GM21723 (cell line): ENCODE data around the gene C1QA.

Experiments used
- ATAC-seq: cut with Tn5 transposase; IDR thresholded peaks from one replicate; pipeline ENCODE4 v1.9.1; 2021; ENCODE audit warnings: mild to moderate bottlenecking, moderate library complexity; ENCODE audit not compliant: unreplicated experiment

The C1QA gene, protein sequence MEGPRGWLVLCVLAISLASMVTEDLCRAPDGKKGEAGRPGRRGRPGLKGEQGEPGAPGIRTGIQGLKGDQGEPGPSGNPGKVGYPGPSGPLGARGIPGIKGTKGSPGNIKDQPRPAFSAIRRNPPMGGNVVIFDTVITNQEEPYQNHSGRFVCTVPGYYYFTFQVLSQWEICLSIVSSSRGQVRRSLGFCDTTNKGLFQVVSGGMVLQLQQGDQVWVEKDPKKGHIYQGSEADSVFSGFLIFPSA

DNA sequence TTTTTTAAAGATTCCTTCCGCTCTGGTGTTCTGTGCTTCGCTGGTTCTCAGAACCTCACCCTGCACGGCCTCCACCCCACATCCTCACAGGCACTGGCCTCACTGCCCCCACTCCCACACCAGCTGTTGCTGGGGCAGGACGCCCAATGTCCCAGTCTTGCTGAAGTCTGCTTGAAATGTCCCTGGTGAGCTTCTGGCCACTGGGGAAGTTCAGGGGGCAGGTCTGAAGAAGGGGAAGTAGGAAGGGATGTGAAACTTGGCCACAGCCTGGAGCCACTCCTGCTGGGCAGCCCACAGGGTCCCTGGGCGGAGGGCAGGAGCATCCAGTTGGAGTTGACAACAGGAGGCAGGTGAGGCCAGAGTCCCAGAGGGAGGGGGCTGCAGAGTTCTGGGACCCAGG is at the start of gene C1QA:
Gene C1QA, plus strand, starts transcription at position 276 of the 400 bp plus-strand sequence. CDS start 989 bp downstream, outside the sequence.
- ATAC-seq = no peak

DNA sequence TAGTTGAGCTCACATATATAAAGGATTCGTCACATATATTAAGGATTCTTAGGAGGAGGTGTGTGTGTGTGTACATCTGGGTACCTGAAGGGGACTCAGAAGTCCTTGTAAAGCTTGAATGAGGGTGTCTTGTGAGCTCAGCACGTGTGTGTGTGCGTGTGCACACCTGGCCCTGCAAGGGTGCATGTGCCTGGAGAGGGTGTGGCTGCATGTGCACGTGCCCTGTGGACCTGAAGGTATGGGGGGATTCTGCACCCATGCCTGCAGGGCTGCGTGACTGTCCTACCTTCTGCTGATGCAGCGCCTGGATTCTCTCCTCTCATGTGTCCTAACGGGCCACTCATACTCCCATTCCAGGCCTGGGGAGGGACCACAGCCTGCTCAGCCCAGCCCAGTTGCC is 49.2 kb upstream of the C1QA start:
- no peak for ATAC-seq

DNA sequence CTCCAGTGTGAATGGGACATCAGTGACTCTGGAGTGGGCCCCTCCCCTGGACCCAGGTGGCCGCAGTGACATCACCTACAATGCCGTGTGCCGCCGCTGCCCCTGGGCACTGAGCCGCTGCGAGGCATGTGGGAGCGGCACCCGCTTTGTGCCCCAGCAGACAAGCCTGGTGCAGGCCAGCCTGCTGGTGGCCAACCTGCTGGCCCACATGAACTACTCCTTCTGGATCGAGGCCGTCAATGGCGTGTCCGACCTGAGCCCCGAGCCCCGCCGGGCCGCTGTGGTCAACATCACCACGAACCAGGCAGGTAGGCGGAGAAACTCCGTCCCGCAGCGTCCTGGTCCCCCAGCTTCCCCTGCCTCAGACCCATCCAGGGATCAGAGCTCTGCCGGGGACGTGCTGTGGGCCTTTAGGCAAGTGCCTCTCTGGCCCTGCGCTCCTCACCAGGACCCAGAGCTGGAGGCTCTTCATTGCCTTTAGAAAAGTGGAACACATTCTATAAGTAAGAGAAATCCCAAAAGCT is 47.5 kb upstream of the C1QA start:
- ATAC-seq = no peak

DNA sequence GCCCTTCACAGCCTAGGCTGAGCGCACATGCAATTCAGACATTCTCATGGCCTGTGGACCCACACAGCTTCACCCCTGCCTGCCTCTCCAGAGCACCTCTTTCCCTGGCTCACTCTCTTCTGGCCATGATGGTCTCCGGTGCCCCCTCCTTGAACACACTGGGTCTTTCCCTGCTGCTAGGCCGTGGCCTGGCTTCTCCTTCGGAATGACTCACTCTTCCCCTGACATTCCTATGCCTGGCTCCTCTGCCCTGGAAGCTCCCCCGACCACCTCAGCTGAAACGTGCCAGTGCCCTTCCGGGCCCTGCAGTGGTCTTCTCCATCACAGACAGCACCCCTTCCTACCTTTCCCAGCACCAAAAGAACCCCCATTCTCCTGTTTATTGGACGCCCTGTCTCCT is 44.9 kb upstream of the C1QA start:
- ATAC-seq = no peak

DNA sequence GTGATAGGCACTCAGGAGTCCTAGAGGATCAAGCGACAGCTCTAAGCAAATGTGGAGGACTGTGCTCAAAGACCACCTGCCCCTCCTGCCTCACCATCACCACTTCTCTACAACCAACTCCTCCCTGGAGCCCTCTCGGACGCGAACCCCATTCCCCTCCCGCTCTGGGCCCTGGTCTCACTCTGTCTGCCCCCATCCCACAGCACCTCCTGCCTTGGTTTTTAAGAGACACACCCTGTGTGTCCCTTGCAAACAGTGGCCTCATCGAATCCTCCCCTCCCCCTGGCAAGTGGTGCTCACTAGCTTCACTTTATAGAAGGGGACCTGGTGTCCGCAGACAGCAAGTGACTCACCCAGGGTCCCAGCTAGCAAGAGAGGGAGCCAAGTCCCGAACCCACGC is 44.4 kb upstream of the C1QA start:
- ATAC-seq = no peak

DNA sequence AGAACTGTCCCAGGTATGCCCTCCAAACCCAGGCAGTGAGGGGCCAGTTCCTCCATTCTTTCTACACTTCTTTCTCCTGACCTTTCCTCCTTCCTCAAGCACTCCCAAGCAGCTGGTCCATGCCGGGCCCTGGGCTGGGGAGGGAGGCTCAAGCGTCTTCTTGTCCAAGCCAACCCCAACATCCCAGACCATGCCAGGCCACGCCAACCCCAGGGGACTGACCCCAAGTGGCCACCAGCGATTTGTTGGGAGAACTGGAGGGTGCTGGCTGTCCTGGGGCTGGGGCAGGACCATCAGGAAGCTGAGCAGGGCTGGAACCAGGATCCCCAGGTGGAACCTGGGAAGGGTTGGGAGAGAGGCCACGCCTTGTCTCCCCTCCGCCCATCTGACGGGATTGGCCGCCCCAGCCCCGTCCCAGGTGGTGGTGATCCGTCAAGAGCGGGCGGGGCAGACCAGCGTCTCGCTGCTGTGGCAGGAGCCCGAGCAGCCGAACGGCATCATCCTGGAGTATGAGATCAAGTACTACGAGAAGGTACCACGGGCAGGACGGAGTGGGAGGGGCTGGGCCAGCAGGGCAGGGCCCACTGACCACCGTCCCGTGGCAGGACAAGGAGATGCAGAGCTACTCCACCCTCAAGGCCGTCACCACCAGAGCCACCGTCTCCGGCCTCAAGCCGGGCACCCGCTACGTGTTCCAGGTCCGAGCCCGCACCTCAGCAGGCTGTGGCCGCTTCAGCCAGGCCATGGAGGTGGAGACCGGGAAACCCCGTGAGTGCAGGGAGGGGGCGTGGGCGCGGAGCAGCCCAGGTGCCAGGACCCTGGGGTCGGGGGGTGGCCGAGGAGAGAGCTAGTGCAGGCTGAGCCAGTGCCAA is 43.3 kb upstream of the C1QA start:
- no peak for ATAC-seq

DNA sequence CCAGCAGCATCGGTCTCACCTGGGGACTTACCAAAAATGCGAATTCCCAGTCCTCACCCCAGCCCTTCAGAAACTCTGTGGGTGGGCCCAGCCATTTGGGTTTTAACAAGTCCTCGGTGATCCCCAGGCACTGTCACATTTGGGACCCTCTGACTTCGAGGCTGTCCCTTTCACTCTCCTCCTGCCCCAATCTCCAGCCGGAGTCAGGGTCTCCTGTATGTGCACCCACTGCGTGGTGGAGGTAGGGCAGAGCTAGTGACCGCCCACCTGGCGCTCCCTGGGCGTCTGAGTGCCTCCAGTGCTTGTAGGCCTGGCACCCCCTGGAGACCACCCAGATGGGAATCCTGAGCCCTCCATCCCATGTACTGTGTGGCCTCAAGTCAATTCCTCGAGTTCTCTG is 42.0 kb upstream of the C1QA start:
- ATAC-seq = no peak

DNA sequence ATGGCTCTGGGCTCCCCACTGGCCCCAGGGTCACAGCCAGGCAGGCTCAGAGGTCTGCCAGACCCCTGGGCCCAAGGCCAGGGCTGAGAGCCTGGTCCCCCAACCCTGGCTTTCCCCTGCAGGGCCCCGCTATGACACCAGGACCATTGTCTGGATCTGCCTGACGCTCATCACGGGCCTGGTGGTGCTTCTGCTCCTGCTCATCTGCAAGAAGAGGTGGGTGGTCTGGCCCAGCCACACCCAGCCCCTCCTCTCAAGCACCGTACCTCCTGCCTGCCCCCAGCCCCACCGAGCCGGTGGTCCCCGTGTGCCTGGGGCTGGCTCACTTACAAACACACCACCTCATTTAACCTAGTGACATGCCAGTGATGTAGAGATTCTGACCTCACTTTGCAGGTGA is 41.3 kb upstream of the C1QA start:
- no peak for ATAC-seq

DNA sequence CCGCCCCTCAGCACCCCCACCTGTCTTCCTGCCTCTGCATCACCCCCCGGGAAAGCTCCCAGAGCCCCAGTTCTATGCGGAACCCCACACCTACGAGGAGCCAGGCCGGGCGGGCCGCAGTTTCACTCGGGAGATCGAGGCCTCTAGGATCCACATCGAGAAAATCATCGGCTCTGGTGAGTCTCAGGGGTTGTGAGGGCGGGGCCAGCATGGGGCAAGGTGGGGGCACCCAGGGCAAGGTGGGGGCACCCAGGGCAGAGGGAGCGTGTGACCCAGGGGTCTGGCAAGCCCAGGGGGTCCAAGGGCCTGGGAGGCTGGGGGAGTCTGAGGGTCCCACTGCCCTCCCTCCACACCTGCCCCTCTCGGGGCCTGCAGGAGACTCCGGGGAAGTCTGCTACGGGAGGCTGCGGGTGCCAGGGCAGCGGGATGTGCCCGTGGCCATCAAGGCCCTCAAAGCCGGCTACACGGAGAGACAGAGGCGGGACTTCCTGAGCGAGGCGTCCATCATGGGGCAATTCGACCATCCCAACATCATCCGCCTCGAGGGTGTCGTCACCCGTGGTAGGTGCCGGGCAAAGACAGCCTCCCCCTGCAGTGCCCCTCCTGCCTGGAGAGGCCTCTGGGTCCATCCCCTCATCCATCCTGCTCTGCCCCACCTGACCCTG is 39.0 kb upstream of the C1QA start:
- ATAC-seq = no peak

DNA sequence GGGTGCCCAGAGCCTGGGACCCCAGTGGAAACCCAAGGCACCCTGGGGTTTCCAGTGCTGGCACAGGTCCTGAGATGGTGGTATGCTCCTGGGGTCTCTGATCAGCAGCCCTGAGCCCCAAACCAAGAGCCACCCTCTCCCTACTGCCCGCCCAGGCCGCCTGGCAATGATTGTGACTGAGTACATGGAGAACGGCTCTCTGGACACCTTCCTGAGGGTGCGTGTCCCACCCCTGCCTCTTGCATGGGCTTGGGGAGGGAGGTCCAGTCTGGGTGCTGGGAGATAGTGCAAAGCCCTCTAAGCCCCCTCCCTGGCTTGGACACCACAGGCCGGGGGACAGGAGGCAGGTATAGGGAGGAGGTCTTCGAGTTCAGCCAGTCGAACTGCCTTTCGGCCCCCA is 38.4 kb upstream of the C1QA start:
- ATAC-seq = no peak

DNA sequence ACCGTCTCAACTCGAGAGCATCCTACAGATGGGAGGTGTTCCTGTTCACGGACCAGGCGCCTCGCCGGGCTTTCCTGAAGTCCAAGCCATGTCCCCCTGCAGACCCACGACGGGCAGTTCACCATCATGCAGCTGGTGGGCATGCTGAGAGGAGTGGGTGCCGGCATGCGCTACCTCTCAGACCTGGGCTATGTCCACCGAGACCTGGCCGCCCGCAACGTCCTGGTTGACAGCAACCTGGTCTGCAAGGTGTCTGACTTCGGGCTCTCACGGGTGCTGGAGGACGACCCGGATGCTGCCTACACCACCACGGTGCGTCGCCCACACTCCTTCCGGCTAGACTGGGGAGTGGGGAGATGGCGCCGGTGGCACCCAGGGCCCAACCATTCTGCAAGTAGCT is 37.7 kb upstream of the C1QA start:
- no peak for ATAC-seq

DNA sequence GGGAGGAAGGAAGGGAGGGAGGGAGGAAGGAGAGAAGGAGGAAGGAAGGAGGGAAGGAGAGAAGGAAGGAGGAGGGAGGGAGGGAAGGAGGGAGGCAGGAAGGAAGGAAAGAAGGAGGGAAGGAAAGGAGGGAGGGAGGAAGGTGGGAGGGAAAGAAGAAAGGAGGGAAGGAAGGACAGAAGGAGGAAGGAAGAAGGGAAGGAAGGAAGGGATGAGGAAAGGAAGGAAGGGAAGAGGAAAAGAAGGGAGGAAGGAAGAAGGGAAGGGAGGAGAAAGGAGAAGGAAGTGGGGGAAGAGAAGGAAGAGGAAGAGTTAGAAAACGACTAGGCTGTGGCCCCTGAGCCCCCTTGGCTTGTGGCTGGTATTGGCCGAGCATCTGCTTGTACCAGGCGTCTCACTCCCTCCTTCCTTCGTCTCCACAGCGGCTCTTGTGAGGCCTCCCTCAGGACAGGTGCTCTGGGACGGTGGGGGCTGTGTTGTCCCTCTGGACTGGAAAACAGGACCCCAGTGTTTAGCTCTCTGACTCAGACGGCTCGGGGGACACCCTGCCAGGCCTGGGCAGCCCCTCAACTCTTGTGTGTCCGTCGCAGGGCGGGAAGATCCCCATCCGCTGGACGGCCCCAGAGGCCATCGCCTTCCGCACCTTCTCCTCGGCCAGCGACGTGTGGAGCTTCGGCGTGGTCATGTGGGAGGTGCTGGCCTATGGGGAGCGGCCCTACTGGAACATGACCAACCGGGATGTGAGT is 36.2 kb upstream of the C1QA start:
- no peak for ATAC-seq

DNA sequence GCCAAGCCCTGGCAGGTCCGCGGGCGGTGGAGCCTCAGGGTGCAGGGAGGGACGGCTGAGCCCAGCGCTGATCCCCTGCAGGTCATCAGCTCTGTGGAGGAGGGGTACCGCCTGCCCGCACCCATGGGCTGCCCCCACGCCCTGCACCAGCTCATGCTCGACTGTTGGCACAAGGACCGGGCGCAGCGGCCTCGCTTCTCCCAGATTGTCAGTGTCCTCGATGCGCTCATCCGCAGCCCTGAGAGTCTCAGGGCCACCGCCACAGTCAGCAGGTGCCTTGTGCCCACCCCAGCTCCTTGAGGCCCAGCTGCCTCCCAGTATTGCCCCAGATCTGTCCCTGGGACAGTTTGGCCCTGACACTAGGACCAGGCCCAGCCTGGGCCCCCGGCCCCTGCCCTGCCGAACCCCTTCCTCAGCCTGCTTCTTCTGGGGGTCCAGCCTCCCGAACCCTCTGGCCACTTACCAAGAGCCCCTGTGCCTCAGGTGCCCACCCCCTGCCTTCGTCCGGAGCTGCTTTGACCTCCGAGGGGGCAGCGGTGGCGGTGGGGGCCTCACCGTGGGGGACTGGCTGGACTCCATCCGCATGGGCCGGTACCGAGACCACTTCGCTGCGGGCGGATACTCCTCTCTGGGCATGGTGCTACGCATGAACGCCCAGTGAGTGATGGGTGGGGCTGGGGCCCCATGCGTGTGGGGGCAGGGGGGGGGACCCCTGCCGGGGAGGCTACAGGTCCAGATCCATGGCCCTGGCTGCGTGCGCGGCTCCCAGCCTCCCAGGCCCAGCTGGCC is 35.4 kb upstream of the C1QA start:
- ATAC-seq = no peak

DNA sequence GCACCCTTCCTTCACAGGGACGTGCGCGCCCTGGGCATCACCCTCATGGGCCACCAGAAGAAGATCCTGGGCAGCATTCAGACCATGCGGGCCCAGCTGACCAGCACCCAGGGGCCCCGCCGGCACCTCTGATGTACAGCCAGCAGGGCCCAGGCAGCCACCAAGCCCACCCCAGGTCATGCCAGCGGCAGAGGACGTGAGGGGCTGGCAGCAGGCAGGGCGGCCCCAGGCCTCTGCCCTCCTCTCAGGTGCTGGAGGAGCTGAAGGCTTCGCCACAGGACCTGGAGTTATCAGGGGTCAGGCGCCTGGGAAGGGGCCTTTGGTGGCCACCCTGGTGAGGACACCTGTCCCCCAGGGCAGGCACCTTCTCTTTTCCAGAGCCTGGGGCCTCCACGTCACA is 34.8 kb upstream of the C1QA start:
- no peak for ATAC-seq

DNA sequence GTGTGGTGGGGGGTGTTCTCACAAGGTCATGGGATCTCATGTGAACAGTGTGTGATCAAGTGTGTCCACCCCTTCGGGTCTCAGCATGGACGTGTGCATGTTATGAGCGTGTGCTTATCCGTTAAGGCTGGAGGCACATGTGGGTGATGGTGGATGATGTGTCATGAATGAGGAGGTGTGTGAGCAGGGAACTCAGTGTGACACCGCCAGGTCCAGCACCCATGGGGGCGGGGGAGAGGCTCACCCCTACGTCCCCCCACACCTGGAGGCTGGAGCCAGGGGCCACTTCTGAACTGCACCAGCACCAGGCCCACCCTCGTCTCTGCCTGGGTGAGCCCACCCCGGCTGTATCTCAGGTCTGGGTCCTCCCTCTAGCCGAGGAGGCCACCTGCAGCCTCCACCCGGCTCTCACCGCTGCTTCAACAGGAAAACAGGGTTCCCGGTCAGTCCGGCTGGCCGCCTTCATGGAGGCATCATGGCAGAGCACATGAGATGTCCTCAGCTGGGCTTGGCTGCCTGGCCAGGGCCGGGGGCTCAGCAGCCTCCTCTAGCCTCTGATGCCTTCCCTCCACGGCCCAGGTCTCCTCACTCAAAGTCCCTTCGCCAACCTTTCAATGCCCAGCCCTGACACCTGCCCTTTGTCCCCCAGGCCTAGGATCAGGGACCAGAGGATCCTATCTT is 34.2 kb upstream of the C1QA start:
- no peak for ATAC-seq

DNA sequence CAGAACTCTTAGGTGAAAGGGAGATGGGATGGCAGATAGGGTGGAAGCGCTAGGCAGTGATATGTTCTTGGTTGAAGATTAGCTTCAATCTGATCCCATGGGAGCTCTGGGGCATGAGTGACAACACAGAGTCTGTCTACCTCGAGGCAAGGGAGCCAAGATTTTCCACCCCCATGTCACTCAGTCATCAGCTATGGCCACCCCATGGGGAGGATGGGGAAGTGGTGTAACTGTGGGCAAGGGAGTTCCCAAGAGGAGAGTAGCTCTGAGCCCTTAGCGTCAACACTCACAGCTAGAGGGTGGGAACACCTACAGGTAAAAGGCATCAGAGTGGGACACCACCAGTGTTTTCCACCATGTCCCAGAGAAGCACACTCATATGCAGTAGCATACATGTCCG is 30.3 kb upstream of the C1QA start:
- ATAC-seq = no peak

DNA sequence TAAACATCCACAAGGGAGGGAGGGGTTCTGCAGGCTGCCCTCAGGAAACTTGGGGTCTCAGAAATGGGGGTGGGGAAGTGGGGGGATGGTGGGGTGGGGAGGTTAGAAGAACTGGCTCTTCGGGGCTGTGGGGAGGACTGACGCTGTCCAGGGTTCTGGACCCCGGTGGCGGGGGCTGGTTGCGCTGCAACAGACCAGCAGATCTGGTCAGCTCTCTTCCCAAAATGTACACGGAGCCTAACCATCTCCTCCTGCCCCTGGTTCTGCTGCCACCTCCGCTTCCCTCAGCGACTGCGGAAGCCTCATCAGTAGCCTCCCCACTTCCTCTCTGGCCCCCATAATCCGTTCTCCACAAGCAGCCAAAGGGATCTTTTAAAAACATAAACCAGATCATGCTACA is 29.3 kb upstream of the C1QA start:
- ATAC-seq = no peak

DNA sequence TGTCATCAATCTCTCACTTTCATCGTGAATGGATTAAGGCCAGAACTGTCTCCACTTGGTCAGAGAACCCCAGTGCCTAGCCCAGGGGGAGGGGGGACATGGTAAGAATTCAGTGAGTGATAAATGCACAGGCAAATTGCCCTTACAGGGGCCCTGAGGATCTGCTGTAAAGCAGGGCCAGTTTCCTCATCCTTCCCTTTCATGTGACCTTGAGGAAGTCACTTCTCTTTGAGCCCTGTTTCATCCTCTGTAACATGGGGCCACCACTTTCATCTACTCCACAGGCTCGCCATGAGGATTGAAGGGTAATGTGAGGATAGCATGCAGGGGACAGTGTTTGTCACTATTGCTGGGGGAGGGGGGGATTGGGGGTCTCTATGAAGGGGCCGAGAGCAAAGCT is 28.1 kb upstream of the C1QA start:
- no peak for ATAC-seq

DNA sequence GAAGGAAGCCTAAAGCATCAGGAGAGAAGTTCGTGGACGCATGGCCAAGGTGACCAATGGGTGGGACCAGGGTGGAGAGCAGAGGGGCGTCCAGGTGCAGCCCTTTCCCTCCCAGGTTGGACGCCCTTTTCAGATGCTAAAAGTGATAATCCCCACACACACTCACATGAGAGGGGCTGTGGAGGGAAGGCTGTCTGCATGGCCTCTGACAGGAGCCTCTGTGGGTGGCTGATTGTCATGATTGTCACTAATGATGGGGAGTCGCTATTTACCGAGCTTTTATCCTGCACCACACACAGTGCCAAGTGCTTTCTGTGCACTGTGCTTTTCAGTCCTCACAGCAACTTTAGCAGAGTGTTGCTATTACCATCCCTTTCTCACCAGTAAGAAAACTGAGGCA is 27.1 kb upstream of the C1QA start:
- no peak for ATAC-seq

DNA sequence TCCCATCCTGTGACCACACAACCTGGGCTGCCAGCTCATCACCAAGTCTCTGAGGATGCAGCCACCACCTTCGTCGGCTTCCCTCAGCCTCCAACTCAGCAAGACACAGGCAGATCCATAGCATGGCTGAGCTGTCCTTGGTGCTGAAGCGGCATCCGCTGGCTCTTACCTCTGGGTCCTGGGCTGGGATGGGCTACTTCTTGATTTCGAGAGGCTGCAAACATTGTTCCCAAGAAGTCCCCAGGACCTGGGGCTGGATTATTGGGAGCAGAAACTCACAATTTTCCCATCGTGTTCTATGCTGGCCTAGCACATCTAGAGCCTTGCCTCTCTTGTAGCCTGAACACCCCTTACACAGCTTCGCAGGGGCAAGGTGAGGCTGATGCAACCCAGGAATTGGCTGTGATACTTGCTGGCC is 24.9 kb upstream of the C1QA start:
- ATAC-seq = no peak
